HL-60 (cell line): Measurements from ENCODE around the gene SMARCA4.

Source experiments
- CTCF ChIP-seq: IDR thresholded peaks from one replicate; pipeline ENCODE4 v1.5.1; 2011; ENCODE audit warnings: low read length, control low read depth, inconsistent platforms; ENCODE audit not compliant: insufficient read depth
- GABPA ChIP-seq: IDR thresholded peaks from 2 replicates; pipeline ENCODE4 v1.6.1; 2012; ENCODE audit warnings: low read depth
- POLR2AphosphoS5 ChIP-seq: IDR thresholded peaks from 2 replicates; pipeline ENCODE4 v1.6.1; 2012; ENCODE audit warnings: low read depth
- REST ChIP-seq: IDR thresholded peaks from 2 replicates; pipeline ENCODE4 v1.6.1; 2012; ENCODE audit warnings: low read depth; ENCODE audit not compliant: insufficient replicate concordance

- TF ChIP-seq CTCF (no peak), GABPA (no peak), REST (no peak), POLR2AphosphoS5 (no peak)
Observed at GRCh38 chr19:11093689-11094238, 132.9 kb downstream of the SMARCA4 start.
